ENCODE measurements around the gene WDR37.

WDR37 gene

DNA sequence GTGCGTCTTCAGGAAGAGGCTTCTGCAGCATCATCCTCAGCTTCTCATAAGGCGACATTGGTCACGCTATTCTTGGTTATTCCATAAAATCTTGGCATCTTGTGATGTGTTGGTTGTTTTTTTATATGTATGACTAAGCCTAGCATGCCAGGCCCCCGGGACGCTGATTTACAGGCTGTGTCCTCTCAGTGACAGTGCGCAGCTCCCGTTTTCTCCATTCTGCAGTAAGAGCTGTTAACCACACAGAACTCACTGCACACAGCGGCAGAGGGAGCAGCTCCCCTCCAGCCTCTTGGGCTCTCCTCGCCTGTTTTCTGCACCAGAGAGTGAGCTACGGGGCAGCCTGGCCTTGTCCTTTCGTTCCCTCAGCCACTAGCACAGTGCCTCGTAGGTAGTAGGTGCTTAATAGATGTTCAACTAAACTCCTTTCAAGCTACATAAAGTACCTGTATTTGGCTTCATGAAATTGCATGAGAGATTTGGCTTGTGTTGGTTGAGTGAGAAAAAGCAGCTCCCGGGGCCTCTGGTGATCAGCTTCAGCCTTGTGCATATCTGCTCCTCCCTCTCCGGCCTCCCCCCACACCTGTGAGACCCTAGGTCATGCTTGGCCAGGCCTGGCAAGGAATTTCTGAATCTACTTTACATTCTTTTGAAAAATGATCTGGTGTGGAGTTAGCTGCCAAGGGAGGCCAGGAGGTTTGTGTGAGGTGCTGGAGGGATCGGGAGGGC is 116.2 kb downstream of the WDR37 start:
- DNase-seq: no peak

DNA sequence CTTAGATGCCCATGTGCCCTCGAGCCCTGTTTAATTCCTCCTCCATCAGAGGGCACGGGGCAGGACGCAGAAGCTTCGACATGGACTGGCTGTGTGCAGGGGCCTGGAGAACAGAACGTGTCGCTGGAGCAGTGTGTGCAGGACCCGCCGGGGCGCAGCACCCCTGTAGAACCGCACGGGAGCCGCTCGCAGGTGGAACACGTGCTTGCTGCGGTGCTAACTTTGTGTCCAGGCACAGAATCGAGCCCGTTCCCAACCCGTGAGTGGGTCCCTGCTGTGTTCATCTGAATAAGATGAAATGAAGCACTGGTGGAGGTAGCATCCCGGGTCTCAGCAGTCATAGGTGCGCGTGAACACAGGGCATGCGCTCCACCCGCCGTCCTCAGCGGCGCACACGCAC is 116.9 kb downstream of the WDR37 start:
- no peak for DNase-seq

DNA sequence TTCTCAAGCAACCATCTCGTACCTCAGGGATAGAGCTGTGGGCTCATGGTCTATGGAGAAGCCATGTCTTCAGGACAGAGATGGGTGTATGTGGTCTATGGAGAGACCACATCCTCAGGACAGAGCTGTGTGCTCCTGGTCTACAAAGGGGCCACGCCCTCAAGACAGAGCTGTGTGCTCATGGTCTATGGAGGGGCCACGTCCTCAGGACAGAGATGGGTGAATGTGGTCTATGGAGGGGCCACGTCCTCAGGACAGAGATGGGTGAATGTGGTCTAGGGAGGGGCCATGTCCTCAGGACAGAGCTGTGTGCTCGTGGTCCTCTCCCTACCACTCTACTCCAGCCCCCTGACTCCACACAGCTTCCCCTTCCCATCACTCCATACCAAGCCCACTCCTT is 117.8 kb downstream of the WDR37 start:
- no peak for DNase-seq

DNA sequence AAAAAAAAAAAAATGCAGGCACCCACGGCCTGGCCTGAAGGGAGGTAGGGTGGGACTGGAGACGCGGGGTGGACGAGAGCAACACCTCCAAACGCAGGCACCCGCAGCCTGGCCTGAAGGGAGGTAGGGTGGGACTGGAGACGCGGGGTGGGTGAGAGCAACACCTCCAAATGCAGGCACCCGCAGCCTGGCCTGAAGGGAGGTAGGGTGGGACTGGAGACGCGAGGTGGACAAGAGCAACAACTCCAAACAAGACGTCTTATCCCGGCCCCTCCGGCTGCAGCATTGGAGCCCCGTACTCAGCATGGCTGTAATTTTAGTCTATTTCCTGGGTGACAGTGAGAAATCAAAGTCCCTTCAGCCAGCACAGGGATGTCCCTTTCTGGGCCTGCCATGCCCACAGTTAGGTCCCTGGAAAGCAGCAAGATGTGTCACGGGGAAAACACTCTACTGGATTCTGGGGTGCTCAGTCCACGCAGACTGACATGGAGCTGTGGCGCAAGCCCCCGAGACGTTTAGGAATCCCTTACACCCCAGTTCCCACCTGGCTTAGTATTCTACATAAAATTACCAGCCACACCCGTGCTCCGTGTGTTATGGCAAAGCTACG is 119.9 kb downstream of the WDR37 start:
- no peak for DNase-seq

DNA sequence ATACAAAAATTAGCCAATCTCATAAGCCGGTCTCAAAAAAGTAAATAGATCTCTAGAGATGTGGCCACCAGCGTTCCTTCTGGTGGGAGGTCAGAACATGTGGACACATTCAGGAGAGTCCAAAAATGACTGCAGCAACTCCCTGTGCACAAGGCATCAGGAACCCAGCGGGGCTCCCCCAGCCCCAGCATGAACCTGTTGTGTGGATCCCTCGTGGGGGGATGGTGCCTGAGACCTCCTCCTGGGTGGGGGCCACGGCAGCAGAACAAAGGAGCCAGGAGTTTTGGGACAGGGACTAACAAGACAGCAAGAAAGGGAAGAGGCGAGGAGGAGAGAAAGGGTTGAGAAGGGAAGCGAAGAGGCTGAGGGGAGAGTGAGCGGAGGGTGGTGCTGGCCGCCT is 121.8 kb downstream of the WDR37 start:
- DNase-seq: no peak

DNA sequence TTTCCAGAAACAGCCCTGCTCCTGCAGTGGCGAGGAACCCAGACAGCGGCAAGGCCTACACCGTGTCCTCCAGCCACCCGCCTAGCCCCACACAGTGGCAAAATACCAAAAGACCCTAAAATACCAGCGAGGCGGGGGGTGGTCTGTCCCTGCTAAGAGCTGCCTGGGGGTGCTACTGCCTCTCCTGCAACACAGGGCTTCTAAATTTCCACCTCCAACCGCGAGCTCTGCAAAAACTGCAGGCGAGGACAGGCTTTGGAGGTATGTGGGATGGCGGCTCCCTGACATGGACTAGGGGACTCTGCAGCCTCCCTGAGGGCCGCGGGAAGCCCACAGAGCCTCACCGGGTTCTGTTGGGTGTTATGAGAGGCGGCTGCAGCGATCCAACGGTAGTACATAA is 122.3 kb downstream of the WDR37 start:
- no peak for DNase-seq

- no peak for DNase-seq
These were observed 123.3 kb downstream of the WDR37 start for GRCh38 chr10:1179346-1180070.

DNA sequence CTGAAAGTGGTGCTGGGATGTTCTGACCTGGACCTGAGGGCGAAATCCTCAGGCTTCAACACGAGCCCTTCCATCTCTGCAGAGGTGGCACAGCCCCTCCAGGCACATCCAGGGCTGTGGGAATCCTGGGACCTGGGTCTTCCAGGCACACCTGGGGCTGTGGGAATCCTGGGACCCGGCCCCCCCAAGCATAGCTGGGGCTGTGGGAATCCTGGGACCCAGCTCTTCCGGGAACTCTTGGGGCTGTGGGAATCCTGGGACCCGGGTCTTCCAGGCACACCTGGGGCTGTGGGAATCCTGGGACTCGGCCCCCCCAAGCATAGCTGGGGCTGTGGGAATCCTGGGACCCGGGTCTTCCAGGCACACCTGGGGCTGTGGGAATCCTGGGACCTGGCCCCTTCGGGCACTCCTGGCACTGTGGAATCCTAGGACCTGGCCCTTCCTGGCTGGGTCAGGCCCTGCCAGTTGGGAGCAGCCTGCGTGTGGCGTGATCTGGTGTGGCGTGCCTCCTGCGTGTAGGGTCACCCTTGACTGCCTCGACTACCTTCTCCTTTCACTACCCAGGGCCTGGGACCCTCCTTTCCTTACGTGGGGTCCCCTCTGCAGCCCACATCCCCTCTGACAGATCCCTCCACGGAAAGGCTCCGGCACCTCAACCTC is 124.0 kb downstream of the WDR37 start:
- no peak for DNase-seq

DNA sequence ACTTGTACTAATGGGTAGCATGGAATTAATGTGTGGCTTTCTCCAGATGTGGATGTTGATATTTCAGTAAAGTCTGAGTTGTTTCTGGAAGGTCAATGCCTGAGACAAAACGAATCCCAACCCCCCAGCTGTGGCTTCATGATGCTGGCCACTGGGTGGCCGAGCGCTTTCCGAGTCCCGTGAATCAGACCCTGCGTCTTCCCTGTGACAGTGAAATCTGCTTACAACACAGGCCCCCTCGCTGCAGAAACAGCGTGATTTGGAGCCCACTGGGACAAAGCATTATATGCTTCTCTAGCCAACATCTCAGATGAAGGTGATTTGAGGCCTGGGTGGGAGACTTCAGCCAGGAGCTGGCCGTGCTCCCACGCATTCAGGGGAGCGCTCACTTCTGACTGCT is 124.7 kb downstream of the WDR37 start:
- no peak for DNase-seq

Measured in AML-193 (cell line).